BLaER1 treated with 17β-estradiol and CSF1 and Interleukin-3, amounts not matched to agents 10 nM and 100 nM (cell line): Measurements from ENCODE around the gene MSANTD1.

Experiments
- H3K27ac ChIP-seq, 11 experiments: shearing (Covaris generic); formaldehyde crosslinking; 2 replicates each; pipeline ENCODE4 v1.8.1; 2022
- H3K27me3 ChIP-seq, 11 experiments: shearing (Covaris generic); formaldehyde crosslinking; 2 replicates each; pipeline ENCODE4 v1.8.1; 2022
- H3K36me3 ChIP-seq, 11 experiments: shearing (Covaris generic); formaldehyde crosslinking; 2 replicates each; pipeline ENCODE4 v1.8.1; 2022
- H3K4me1 ChIP-seq, 10 experiments: shearing (Covaris generic); formaldehyde crosslinking; 2 replicates each; pipeline ENCODE4 v1.8.1; 2022
- H3K4me2 ChIP-seq, 11 experiments: shearing (Covaris generic); formaldehyde crosslinking; 2 replicates each; pipeline ENCODE4 v1.8.1; 2022
- H3K4me3 ChIP-seq, 10 experiments: shearing (Covaris generic); formaldehyde crosslinking; 2 replicates each; pipeline ENCODE4 v1.8.1; 2022
- H3K9ac ChIP-seq, 11 experiments: shearing (Covaris generic); formaldehyde crosslinking; 2 replicates each; pipeline ENCODE4 v1.8.1; 2022
- H3K9me3 ChIP-seq, 11 experiments: shearing (Covaris generic); formaldehyde crosslinking; replicated peaks in 1 of 11; 2 replicates each; pipeline ENCODE4 v1.8.1; 2022
- H4K20me1 ChIP-seq, 11 experiments: shearing (Covaris generic); formaldehyde crosslinking; 2 replicates each; pipeline ENCODE4 v1.8.1; 2022
- Cebpa-rat ChIP-seq, 11 experiments: shearing (Covaris generic); IDR thresholded peaks; 2 replicates each; pipeline ENCODE4 v1.8.1; 2022

Gene MSANTD1

GRCh38 chr4:3280466-3280865, 31.5 kb downstream of the MSANTD1 start:
- Histone ChIP-seq H3K4me1 (peaks cover 15 to 32% (median 20%) of the 10 kb centered on the region in 10 experiments), H3K9ac (no peak overlapping the region), H3K36me3 (peaks cover 0 to 7% (median 0%) of the 10 kb centered on the region in 11 experiments; a peak in 4 of 22 replicates), H3K4me3 (no peak overlapping the region), H4K20me1 (no peaks in the 10 kb centered on the region), H3K27me3 (0 out of 22 replicates have a peak, but pooled peaks cover 0 to 5% (median 0%) of the 10 kb centered on the region in 11 experiments), H3K9me3 (peaks cover 31 to 54% (median 48%) of the 10 kb centered on the region in 11 experiments), H3K27ac (no peak overlapping the region), H3K4me2 (no peak overlapping the region)
- TF ChIP-seq Cebpa-rat (IDR thresholded peaks at IDR 0.05), result no peak

- H3K36me3 ChIP-seq, result peaks cover 0 to 7% (median 0%) of the 10 kb centered on the region in 11 experiments; a peak in 4 of 22 replicates
- peaks cover 31 to 48% (median 44%) of the 10 kb centered on the region in 11 experiments for H3K9me3 ChIP-seq
- H3K27ac ChIP-seq, result peak overlapping the region in 3 of 11 experiments; percentile 13 to 97 (median 41); a peak in 2 of 22 replicates
- no peaks in the 10 kb centered on the region; a peak in 2 of 22 replicates for H4K20me1 ChIP-seq
- H3K27me3 ChIP-seq, result peaks cover 0 to 31% (median 0%) of the 10 kb centered on the region in 11 experiments; a peak in 5 of 22 replicates
- TF ChIP-seq Cebpa-rat (IDR thresholded peaks at IDR 0.05), result no peak
- no peak overlapping the region for H3K4me3 ChIP-seq
- peak overlapping the region in 6 of 11 experiments; percentile 97 to 99 (median 98); a peak in 6 of 22 replicates for H3K4me2 ChIP-seq
- peaks cover 46 to 61% (median 50%) of the 10 kb centered on the region in 10 experiments for H3K4me1 ChIP-seq
- no peak overlapping the region for H3K9ac ChIP-seq
These were observed 34.5 kb downstream of the MSANTD1 start for GRCh38 chr4:3283483-3283882.

GRCh38 chr4:3283916-3284315, 35.0 kb downstream of the MSANTD1 start:
- H3K27me3 ChIP-seq, result peaks cover 0 to 33% (median 0%) of the 10 kb centered on the region in 11 experiments; a peak in 5 of 22 replicates
- H4K20me1 ChIP-seq, result peaks cover 0 to 4% (median 0%) of the 10 kb centered on the region in 11 experiments; a peak in 2 of 22 replicates
- H3K4me1 ChIP-seq, result peaks cover 50 to 65% (median 54%) of the 10 kb centered on the region in 10 experiments
- no peak overlapping the region for H3K9ac ChIP-seq
- H3K36me3 ChIP-seq, result peaks cover 0 to 3% (median 0%) of the 10 kb centered on the region in 11 experiments; a peak in 2 of 22 replicates
- H3K9me3 ChIP-seq, result peaks cover 27 to 44% (median 39%) of the 10 kb centered on the region in 11 experiments
- H3K4me2 ChIP-seq, result peak overlapping the region in 9 of 11 experiments; percentile 5 to 99 (median 98); a peak in 13 of 22 replicates
- H3K4me3 ChIP-seq, result no peak overlapping the region
- TF ChIP-seq Cebpa-rat (IDR thresholded peaks at IDR 0.05), result no peak
- H3K27ac ChIP-seq, result peak overlapping the region in 5 of 11 experiments; percentile 7 to 97 (median 13); a peak in 4 of 22 replicates

GRCh38 chr4:3284734-3285557, 36.0 kb downstream of the MSANTD1 start:
- peaks cover 52 to 74% (median 63%) of the 10 kb centered on the region in 10 experiments for H3K4me1 ChIP-seq
- H3K4me2 ChIP-seq, result peak overlapping the region; percentile 88 to 100 (median 98)

GRCh38 chr4:3285558-3286334, 36.8 kb downstream of the MSANTD1 start:
- Histone ChIP-seq H3K4me2 (peak overlapping the region; percentile 88 to 100 (median 98)), H3K9me3 (peaks cover 12 to 28% (median 22%) of the 10 kb centered on the region in 11 experiments), H4K20me1 (peaks cover 0 to 5% (median 0%) of the 10 kb centered on the region in 11 experiments; a peak in 2 of 22 replicates), H3K27ac (peak overlapping the region; percentile 17 to 97 (median 92); a peak in 21 of 22 replicates), H3K9ac (peak overlapping the region in 10 of 11 experiments; percentile 40 to 87 (median 84); a peak in 21 of 22 replicates), H3K36me3 (no peaks in the 10 kb centered on the region), H3K27me3 (peaks cover 0 to 33% (median 0%) of the 10 kb centered on the region in 11 experiments; a peak in 5 of 22 replicates), H3K4me1 (peaks cover 52 to 82% (median 71%) of the 10 kb centered on the region in 10 experiments), H3K4me3 (peak overlapping the region; percentile 11 to 64 (median 58); a peak in 17 of 20 replicates)
- TF ChIP-seq Cebpa-rat (IDR thresholded peaks at IDR 0.05), result peak in 7 of 11 experiments; percentile 39 to 66 (median 60); a peak in 10 of 22 replicates

More at GRCh38 chr4:3284734-3285557, 36.0 kb downstream of the MSANTD1 start:
- peaks cover 17 to 35% (median 29%) of the 10 kb centered on the region in 11 experiments for H3K9me3 ChIP-seq
- H4K20me1 ChIP-seq, result peaks cover 0 to 5% (median 0%) of the 10 kb centered on the region in 11 experiments; a peak in 2 of 22 replicates
- no peaks in the 10 kb centered on the region for H3K36me3 ChIP-seq
- no peak for TF ChIP-seq Cebpa-rat (IDR thresholded peaks at IDR 0.05)
- peak overlapping the region in 10 of 11 experiments; percentile 37 to 97 (median 92); a peak in 20 of 22 replicates for H3K27ac ChIP-seq
- H3K27me3 ChIP-seq, result peaks cover 0 to 33% (median 0%) of the 10 kb centered on the region in 11 experiments; a peak in 5 of 22 replicates
- H3K9ac ChIP-seq, result peak overlapping the region in 10 of 11 experiments; percentile 40 to 87 (median 84); a peak in 19 of 22 replicates
- H3K4me3 ChIP-seq, result peak overlapping the region in 8 of 10 experiments; percentile 55 to 64 (median 59); a peak in 15 of 20 replicates

GRCh38 chr4:3286335-3287175, 37.6 kb downstream of the MSANTD1 start:
- H3K9me3 ChIP-seq, result peaks cover 4 to 20% (median 13%) of the 10 kb centered on the region in 11 experiments
- H3K4me1 ChIP-seq, result peaks cover 60 to 90% (median 79%) of the 10 kb centered on the region in 10 experiments
- TF ChIP-seq Cebpa-rat (IDR thresholded peaks at IDR 0.05), result no peak; a peak in 1 of 22 replicates
- peak overlapping the region; percentile 44 to 87 (median 83); a peak in 21 of 22 replicates for H3K9ac ChIP-seq
- peaks cover 0 to 5% (median 0%) of the 10 kb centered on the region in 11 experiments; a peak in 2 of 22 replicates for H4K20me1 ChIP-seq
- H3K27me3 ChIP-seq, result peaks cover 0 to 33% (median 0%) of the 10 kb centered on the region in 11 experiments; a peak in 5 of 22 replicates
- no peaks in the 10 kb centered on the region for H3K36me3 ChIP-seq
- H3K27ac ChIP-seq, result peak overlapping the region in 10 of 11 experiments; percentile 35 to 97 (median 92); a peak in 19 of 22 replicates
- H3K4me2 ChIP-seq, result peak overlapping the region; percentile 88 to 100 (median 98)
- peak overlapping the region in 8 of 10 experiments; percentile 55 to 64 (median 59); a peak in 16 of 20 replicates for H3K4me3 ChIP-seq
